ENCODE results near the gene VPS4A.

The VPS4A gene

DNA sequence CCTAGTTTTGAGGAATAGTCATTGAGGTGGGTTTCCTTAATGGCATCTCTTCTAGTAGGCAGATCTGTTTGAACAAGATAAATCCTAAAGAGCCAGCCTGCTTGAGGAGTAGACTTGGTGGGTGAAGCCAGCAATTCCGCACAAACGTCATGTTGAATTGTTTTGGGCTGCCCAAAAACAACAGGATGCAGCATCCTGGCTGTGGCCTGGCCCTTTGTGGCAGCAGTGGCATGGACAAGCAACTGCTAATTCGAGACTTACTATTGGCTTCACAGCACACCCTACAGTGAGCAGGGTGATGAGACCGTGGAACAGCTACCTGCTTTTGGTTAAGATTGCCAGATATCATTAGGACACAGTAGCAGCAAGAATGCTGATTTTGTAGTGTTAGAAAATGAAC, 9.3 kb upstream of the VPS4A start:
- no peak overlapping the region for H3K4me3 ChIP-seq (ENCODE audit: low read depth, low read length)
- no peak for DNase-seq (ENCODE audit: low read depth)

DNA sequence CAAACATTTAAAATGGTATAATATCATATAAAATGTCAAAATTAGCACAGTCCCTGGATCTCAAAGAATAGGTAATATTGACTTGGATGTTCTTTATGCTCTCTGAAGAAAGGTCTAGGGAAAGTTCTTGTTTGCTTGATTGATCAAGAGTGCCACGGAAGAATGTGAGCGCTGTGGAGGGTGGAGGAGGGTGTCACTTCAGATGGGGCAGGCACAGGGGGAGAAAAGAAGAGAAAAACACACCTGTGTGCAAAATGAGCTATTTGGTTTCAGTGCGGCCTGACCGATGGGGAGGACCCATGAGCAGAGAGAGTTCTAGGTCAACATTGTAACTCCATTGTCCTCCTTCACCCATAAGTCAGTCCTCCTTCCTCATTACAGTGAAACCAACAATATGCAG, 8.8 kb upstream of the VPS4A start:
- no peak overlapping the region for H3K4me3 ChIP-seq (ENCODE audit: low read depth, low read length)
- DNase-seq (ENCODE audit: low read depth): no peak

DNA sequence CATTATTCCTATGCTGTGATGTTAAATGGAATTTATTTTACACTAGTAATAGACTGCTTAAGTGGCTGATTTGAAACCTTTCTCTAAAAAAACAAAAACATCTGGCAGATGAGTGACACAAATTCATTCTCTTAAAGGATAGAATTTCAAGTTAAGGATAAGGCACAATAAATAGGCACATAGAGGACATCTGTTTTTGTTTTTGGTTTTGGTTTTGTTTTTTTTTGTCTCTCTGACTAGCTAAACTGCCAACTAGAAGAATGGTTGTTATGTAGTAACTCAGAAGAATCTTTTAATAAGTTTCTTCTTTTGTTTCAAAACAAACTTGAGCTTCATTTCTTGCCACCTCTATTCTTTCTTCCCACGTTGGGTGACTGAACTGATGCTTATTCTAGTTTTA, 5.1 kb upstream of the VPS4A start:
- no peak for DNase-seq (ENCODE audit: low read depth)
- no peak overlapping the region for H3K4me3 ChIP-seq (ENCODE audit: low read depth, low read length)

DNA sequence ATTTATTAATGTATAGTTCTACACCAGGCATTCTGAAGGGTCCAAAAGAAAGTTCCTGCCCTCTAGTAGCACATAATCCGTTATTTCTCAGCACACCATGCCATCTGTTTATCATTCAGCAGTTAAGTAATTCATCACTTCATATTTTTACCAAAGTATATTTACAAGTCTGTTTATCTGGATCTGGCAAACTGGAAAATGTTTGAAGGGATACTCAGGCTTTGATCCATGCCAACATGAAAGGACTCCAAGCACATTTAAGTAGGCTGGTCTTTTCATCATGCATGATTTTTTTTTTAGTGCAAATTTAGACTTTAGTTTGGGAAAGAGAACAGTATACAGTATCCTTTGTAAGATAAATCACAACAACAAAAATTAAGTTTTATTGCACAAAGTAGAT, 4.1 kb upstream of the VPS4A start:
- no peak for DNase-seq (ENCODE audit: low read depth)
- no peak overlapping the region for H3K4me3 ChIP-seq (ENCODE audit: low read depth, low read length)

DNA sequence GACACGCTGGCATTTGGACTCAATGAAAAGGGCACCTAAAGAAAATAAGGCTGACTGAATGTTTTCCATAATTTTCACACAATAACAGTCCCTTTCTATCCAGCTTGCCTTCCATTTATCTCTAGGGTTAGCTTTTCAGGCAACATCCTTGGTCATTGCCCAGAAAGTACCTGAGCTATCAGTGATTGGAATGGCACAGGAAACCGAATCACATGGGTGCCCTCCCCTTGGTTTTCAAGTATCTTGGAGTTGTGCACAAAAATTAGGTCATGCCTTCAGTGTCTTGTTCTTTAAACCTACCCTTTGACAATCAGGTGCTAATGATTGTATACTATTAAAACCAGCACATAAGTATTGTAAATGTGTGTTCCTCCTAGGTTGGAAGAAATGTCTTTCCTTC, 3.3 kb upstream of the VPS4A start:
- no peak overlapping the region for H3K4me3 ChIP-seq (ENCODE audit: low read depth, low read length)
- no peak for DNase-seq (ENCODE audit: low read depth)

DNA sequence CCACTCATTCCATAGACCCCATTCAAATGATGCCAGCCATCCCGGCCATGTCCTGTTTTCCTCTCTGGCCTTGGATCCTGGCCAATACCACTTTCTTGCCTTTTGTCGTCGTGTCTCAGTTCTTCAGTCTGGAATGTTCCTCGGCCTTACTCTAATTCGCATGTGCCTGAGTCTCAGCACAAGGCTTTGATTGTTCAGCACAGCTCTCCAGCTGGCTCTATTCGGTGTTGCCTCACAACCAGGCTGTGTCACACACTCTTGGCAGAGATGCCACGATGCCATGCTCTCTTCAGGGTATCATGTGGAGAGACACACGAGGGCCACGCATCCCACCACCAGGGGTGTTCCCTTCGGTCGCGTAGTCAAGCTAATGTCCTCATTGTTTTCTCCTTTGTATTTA, 1.8 kb upstream of the VPS4A start:
- H3K4me3 ChIP-seq (ENCODE audit: low read depth, low read length): no peak overlapping the region
- DNase-seq (ENCODE audit: low read depth): no peak

DNA sequence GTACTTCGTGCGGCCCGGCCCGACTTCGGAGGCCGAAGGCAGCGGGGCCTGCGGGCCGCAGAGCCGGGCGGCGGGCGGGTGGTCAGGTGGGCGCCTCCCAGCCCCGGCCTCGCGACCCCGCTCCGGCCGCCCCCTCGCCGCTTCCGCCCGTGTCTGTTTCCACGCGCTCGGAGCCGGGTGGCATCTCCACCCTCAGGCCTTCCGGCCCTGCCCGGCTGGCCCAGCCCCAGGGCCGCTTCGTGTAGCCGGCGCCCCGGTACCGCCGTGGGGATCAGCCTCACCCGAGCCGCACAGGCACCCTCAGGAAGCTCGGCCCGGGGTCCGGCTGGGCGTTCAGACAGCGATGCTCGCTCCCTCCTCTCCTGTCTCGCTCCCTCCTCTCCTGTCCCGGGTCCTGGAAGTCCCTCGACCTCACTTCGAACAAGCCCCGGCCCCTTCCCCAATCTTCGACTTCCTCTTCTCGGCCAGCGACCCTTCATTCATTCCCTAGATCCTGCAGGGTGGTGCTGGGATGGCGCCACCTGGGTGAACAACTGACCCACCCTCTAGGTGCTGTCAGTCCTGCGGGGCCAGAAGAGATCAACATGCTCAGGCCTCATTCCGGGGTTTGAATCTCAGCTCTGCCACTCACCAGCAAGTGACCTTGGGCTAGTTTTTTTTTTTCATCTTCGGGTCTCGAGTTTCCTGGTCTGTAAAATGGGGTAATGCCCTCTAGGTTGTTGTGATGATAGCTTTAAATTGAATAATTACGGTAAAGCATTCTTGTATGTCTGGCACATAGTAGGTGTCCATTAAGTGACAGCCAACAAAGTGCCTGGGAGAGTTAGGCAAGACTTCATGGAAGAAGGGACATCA, 610 bp downstream of the VPS4A start:
- DNase-seq (ENCODE audit: low read depth): no peak
- H3K4me3 ChIP-seq (ENCODE audit: low read depth, low read length): peak overlapping the region; percentile 88

DNA sequence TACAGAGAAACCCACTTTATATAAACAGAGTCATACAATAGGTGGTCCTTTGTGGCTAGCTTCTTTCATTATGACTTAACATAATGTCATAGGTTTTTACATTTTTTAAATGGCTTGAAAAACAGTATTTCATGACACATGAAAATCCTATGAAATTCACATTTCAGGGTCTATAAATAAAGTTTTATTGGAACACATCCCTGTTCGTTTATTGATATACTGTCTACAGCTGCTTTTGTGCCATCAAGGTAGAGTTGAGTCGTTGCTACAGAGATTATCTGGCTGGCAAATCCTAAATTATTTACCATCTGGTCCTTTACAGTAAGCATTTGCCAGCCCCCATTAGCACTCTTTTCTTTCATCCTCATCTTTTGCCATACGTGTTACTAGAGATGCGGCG, 2.3 kb downstream of the VPS4A start:
- H3K4me3 ChIP-seq (ENCODE audit: low read depth, low read length): no peak overlapping the region
- DNase-seq (ENCODE audit: low read depth): no peak

DNA sequence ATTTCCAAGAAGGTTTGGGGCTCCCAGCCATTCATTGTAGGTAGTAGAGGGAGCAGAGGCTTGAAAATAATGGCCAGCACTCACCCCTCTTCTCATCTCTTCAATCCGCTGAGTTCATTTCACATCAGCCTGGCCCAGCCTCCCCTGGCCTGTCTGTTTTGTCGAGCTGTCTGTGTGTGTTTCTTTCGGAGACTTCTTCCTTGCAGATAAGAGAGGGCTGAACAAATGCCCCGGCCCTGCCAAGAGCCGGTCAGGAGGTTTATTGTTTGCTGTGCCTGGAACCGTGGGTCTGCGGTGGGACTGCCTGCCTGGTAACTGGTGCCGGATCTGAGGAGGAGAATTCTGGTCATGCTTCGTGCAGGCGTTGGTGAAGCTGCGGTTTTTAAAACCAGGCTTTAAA, 3.4 kb downstream of the VPS4A start:
- H3K4me3 ChIP-seq (ENCODE audit: low read depth, low read length): no peak overlapping the region

DNA sequence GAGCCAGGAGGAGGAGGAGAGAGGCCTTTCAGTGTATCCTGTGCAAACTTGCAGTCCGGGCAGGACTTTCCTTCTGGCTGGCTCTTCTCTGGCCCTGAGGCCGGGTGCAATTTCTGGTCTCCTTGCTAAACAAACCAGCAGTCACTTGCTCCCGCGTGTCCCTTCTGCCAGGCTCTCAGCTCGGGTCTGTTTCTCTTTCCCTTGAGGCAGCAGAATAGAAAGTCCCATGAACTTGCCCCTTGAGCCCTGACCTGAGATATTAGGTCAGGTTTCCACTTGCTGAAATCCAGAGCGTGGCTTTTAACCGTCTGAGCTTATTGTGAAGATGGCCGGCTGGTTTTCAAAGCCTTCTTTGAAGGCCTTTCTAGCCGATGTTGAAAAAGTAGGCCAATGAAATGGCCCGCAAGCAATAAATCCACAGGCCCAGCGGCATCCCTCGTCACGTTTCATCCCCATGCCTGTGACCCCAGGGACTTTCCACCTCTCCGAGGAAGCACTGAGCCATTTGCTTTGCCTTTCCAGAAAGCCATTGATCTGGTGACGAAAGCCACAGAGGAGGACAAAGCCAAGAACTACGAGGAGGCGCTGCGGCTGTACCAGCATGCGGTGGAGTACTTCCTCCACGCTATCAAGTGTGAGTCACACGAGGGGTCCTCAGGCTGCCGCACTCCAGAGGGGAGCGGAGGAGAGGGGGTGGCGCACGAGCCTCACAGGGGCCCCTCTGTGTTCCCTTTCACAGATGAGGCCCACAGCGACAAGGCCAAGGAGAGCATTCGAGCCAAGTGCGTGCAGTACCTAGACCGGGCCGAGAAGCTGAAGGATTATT, 4.5 kb downstream of the VPS4A start:
- DNase-seq (ENCODE audit: low read depth): no peak
- H3K4me3 ChIP-seq (ENCODE audit: low read depth, low read length): no peak overlapping the region

More for the DNA sequence above, 3.4 kb downstream of the VPS4A start:
- no peak for DNase-seq (ENCODE audit: low read depth)

DNA sequence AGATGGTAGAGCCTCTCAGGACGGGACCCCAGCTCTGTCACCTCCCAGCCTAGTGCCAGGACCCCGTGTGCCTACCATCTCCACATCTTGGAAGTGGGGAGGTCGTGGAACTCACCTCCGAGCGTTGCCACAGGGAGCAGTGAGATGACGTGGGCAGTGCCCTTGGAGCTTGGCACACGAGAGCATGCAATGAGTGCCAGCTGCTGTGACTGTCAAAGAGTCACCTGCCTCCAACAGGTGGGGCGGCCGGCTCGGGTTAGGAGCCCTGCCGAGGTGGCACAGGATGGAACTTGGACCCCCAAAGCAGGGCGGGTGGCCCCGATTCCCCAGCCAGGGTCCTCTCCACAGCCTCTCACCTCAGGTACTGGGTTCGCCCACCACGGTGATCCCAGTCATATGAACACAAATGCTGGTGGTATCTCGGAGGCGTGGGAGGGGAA, 5.5 kb downstream of the VPS4A start:
- no peak overlapping the region for H3K4me3 ChIP-seq (ENCODE audit: low read depth, low read length)
- no peak for DNase-seq (ENCODE audit: low read depth)

DNA sequence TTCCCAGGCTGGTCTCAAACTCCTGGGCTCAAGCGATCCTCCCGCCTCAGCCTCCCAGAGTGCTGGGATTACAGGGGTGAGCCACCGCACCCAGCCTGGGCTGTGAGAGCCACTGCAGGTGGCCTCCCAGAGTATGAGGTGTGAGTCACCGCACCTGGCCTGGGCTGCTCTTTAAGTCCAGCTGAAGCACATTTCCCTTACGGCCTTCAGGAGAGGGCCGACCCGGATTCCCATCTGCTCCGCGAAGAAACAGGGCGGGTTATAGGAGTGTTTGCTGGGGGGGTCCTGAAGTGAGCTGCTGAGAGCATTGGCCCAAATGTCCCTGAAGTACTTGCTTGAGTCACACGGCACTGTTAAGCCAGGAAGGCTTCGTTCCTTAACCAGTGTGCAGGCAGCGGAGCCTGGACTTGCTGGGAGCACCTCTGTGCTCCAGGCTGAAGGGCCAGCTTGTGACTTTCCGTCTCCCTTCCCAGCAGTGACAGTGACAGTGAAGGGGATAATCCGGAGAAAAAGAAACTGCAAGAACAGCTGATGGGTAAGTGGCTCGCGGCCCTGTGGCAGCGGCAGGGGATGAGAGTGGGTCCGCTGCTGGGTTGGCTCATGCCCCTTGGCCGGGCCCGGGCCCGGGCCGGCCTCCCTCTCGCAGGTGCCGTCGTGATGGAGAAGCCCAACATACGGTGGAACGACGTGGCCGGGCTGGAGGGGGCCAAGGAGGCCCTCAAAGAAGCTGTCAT, 7.2 kb downstream of the VPS4A start:
- no peak overlapping the region for H3K4me3 ChIP-seq (ENCODE audit: low read depth, low read length)
- DNase-seq (ENCODE audit: low read depth): no peak

DNA sequence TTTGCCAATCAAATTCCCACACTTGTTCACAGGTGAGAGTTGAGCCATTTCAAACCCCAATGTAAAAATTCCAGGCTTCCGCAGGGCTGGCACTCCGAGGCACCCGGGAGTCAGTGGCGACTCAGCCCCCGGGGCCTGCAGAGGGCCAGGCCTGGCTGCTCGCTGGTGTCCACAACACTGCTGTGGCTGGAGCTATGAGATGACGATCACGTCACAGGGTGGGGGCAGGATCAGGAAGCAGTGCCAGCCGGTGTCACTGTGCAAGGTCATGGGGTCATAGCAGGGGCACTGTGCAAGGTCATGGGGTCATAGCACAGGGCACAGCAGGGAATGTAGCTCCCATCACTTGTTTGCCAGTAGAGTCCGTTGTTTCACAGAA, 7.8 kb downstream of the VPS4A start:
- H3K4me3 ChIP-seq (ENCODE audit: low read depth, low read length): no peak overlapping the region
- DNase-seq (ENCODE audit: low read depth): no peak

DNA sequence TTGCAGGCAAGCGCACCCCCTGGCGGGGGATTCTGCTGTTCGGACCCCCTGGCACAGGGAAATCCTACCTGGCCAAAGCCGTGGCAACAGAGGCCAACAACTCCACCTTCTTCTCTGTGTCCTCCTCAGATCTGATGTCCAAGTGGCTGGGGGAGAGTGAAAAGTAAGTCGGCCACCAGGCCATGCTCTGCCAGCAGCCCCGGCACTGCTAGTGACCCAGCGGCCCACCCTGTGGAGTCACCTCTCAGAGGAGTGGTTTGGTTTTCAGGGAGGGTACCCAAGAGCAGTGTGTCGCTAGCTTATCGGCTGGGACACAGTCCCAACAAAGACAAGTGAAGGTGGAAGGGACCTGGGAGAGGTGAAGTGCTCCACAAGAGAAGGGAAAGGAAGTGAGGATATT, 8.2 kb downstream of the VPS4A start:
- no peak for DNase-seq (ENCODE audit: low read depth)
- H3K4me3 ChIP-seq (ENCODE audit: low read depth, low read length): no peak overlapping the region

DNA sequence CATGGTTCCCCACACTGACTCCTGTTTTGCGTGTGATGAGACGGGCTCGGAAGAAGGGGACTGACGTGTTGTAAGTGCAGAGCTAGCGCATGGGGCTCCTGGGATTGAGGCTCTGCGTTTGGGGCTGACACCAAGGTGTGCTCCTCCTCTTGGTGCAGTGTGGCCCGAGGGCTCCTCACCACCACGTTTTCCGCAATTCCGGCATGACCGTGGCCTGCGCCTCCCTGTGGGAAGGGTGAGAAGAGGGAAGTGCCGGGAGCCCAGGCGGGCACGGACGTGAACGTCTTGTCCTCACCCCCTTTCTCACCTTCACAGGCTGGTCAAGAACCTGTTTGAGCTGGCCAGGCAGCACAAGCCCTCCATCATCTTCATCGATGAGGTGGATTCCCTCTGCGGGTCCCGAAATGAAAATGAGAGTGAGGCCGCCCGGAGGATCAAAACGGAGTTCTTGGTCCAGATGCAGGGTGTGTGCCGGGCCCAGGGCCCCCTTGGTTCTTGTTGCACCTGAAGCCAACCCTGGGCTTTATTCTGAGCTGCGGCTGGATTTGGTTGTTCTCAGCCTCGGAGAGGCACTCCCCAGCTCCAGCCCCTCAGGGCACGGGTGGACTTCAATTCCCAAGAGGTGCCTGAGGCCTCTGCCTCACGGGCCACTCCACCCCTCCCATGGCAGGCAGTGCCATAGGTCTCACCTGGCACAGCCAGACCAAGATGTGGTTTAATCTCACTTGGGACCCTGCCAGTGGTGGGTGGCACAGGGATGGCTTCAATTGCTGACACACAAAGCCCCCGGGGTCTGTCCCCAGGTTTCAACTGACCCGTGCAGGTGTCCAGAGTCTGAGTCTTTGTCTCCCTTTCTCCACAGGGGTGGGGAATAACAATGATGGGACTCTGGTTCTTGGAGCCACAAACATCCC, 8.9 kb downstream of the VPS4A start:
- H3K4me3 ChIP-seq (ENCODE audit: low read depth, low read length): no peak overlapping the region
- DNase-seq (ENCODE audit: low read depth): no peak

DNA sequence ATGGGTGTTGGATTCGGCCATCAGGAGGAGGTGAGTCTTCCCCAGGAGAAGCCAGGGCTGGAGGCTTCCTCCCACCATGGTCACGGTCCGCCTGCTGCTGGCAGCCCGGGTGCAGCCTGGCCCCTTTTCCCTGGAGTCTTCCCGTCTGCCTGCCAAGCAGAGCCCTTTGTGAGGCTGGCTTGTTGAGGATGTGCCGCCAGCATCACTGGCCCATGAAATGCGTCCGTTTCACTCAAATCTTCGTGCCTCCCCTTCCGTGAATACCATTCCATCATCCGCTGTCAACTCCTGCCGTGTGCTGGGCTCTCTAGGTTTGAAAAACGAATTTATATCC, 9.6 kb downstream of the VPS4A start:
- no peak for DNase-seq (ENCODE audit: low read depth)

DNA sequence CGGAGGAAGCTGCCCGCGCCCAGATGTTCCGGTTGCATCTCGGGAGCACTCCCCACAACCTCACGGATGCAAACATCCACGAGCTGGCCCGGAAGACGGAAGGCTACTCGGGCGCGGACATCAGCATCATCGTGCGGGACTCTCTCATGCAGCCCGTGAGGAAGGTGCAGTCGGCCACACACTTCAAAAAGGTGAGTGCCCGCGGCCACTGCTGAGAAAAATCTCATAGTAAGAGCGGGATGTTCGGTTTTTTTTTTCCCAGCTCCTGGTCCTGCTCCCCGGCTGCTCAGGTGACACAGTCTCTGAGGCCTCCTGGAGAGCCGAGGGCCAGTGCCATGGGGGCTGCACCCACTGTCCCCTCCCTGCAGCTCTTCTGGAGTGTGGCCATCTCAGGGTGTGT, 9.9 kb downstream of the VPS4A start:
- no peak overlapping the region for H3K4me3 ChIP-seq (ENCODE audit: low read depth, low read length)
- no peak for DNase-seq (ENCODE audit: low read depth)

More for the DNA sequence above, 9.6 kb downstream of the VPS4A start:
- no peak overlapping the region for H3K4me3 ChIP-seq (ENCODE audit: low read depth, low read length)

DNA sequence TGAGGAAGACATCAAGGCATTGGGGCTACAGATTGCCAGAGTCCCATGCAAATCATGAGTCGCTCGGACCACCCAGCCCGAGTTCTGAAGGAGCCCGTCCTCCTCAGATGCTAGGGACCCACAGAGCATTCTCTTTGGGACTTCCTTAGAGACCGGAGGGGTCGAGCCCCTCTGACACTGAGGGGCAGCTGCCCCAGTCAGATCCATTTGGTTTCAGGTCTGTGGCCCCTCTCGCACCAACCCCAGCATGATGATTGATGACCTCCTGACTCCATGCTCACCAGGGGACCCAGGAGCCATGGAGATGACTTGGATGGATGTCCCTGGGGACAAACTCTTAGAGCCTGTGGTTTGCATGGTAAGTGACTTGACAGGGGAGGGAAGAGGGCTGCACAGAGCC, 11.2 kb downstream of the VPS4A start:
- no peak overlapping the region for H3K4me3 ChIP-seq (ENCODE audit: low read depth, low read length)
- DNase-seq (ENCODE audit: low read depth): no peak

DNA sequence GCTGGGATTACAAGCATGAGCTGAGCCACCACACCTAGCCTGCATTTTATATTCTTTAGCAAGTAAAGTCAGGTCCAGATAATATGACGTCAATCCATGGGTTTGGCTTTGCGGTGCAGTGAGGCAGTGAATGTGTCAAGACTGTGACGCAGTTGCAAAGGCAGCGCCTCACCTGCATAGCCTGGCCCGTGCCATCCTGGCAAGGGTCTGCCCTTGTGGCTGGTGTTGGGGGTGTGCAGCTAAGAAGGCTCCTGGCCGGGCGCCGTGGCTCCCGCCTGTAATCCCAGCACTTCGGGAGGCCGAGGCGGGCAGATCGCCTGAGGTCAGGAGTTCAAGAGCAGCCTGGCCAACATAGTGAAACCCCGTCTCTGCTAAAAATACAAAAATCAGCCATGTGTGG, 12.3 kb downstream of the VPS4A start:
- DNase-seq (ENCODE audit: low read depth): no peak
- H3K4me3 ChIP-seq (ENCODE audit: low read depth, low read length): no peak overlapping the region
